SK-N-MC (cell line): Measurements from ENCODE around the gene HUWE1.

Experiments
- EZH2 ChIP-seq: fragments of 200-600 bp; sonication (generic); IDR thresholded peaks from one replicate; pipeline ENCODE4 v1.6.1; 2017; ENCODE audit warnings: antibody characterized with exemption
- POLR2AphosphoS5 ChIP-seq: IDR thresholded peaks from 2 replicates; pipeline ENCODE4 v1.6.1; 2012; ENCODE audit warnings: mild to moderate bottlenecking, low read depth, low read length, borderline replicate concordance

- TF ChIP-seq POLR2AphosphoS5 (no peak), EZH2 (no peak)
These were observed 42.0 kb upstream of the HUWE1 start for GRCh38 chrX:53728506-53728905.
